KMS-11 (cell line): ENCODE measurements around the gene VKORC1L1.
"Not testable (repeated sequence)": the region's sequence is repeated elsewhere in the genome, so short reads cannot be mapped to it uniquely, and the experiment has no call there.

ENCODE experiments used
- H2AFZ ChIP-seq: fragments of 200-600 bp; sonication (generic); 2 replicates; pipeline ENCODE4 v1.6.1; 2016; ENCODE audit warnings: antibody characterized with exemption, mixed run types, low read depth
- H3K27ac ChIP-seq: fragments of 200-600 bp; sonication (generic); 2 replicates; pipeline ENCODE4 v1.6.1; 2016; ENCODE audit warnings: mild to moderate bottlenecking, mixed run types
- H3K27me3 ChIP-seq: fragments of 200-600 bp; sonication (generic); 2 replicates; pipeline ENCODE4 v1.6.1; 2017; ENCODE audit warnings: mild to moderate bottlenecking, low read depth, mixed run types, moderate library complexity; ENCODE audit not compliant: insufficient read depth
- H3K36me3 ChIP-seq: fragments of 200-600 bp; sonication (generic); 2 replicates; pipeline ENCODE4 v1.6.1; 2017; ENCODE audit warnings: mild to moderate bottlenecking, mixed run types; ENCODE audit not compliant: insufficient read depth
- H3K4me1 ChIP-seq: fragments of 200-600 bp; sonication (generic); 2 replicates; pipeline ENCODE4 v1.6.1; 2016; ENCODE audit warnings: mild to moderate bottlenecking, low read depth, mixed run types; ENCODE audit not compliant: poor library complexity, severe bottlenecking
- H3K4me2 ChIP-seq: fragments of 200-600 bp; sonication (generic); 2 replicates; pipeline ENCODE4 v1.7.0; 2016; ENCODE audit warnings: mild to moderate bottlenecking, mixed run types
- H3K4me3 ChIP-seq: fragments of 200-600 bp; sonication (generic); IDR thresholded peaks from 2 replicates; pipeline ENCODE4 v1.6.1; 2017; ENCODE audit warnings: low read depth, low read length, mixed read lengths; ENCODE audit not compliant: insufficient read depth
- H3K79me2 ChIP-seq: fragments of 200-600 bp; sonication (generic); 2 replicates; pipeline ENCODE4 v1.6.1; 2016; ENCODE audit warnings: low read depth, mixed run types; ENCODE audit not compliant: insufficient read depth
- H3K9ac ChIP-seq: fragments of 200-600 bp; sonication (generic); 2 replicates; pipeline ENCODE4 v1.6.1; 2016; ENCODE audit warnings: mild to moderate bottlenecking, mixed run types
- H4K20me1 ChIP-seq: fragments of 200-600 bp; sonication (generic); 2 replicates; pipeline ENCODE4 v1.6.1; 2016; ENCODE audit warnings: mild to moderate bottlenecking, mixed run types; ENCODE audit not compliant: insufficient read depth
- CTCF ChIP-seq: fragments of 200-600 bp; sonication (generic); conservative IDR thresholded peaks from 2 replicates; pipeline ENCODE4 v1.6.1; 2017; ENCODE audit warnings: low read depth, mild to moderate bottlenecking, antibody characterized with exemption, low read length, moderate library complexity, mixed read lengths

VKORC1L1 gene

GRCh38 chr7:65872776-65873581 is at the start of gene VKORC1L1:
TSS of gene VKORC1L1 (plus strand) at chr7:65873074. CDS start at chr7:65873372, 298 bp downstream.
- H3K27ac ChIP-seq = peak within 1 kb of the TSS; percentile 73

GRCh38 chr7:65827366-65827765 is 45.5 kb upstream of the VKORC1L1 start:
- no peak overlapping the region for H2AFZ ChIP-seq
- no peaks in the 10 kb centered on the region for H3K36me3 ChIP-seq
- no peak overlapping the region for H3K4me2 ChIP-seq
- H3K27me3 ChIP-seq = no peaks in the 10 kb centered on the region
- no peak overlapping the region for H3K4me3 ChIP-seq
- H3K79me2 ChIP-seq = no peaks in the 10 kb centered on the region
- no peak for TF ChIP-seq CTCF
- no peaks in the 10 kb centered on the region for H3K4me1 ChIP-seq
- H3K9ac ChIP-seq = no peak overlapping the region
- no peaks in the 10 kb centered on the region for H4K20me1 ChIP-seq
- H3K27ac ChIP-seq = no peak overlapping the region

More at GRCh38 chr7:65872776-65873581, at the start of gene VKORC1L1:
- no peaks in the 10 kb centered on the region; the same call in none of the 2 replicates for H4K20me1 ChIP-seq
- peak within 1 kb of the TSS; percentile 59; the same call in 1 of the 2 replicates for H2AFZ ChIP-seq
- H3K4me3 ChIP-seq = no peak within 1 kb of the TSS
- H3K4me1 ChIP-seq = peaks cover 20% of the 10 kb centered on the region
- H3K36me3 ChIP-seq = no peaks in the 10 kb centered on the region
- TF ChIP-seq CTCF = no peak
- H3K79me2 ChIP-seq = peaks cover 43% of the 10 kb centered on the region
- H3K27me3 ChIP-seq = no peaks in the 10 kb centered on the region
- peak within 1 kb of the TSS; percentile 84 for H3K4me2 ChIP-seq
- peak within 1 kb of the TSS; percentile 86 for H3K9ac ChIP-seq

- H3K4me1 ChIP-seq = no peaks in the 10 kb centered on the region
- no peak overlapping the region for H3K27ac ChIP-seq
- H3K27me3 ChIP-seq = no peaks in the 10 kb centered on the region
- H2AFZ ChIP-seq = no peak overlapping the region
- H3K4me3 ChIP-seq = no peak overlapping the region
- H4K20me1 ChIP-seq = no peaks in the 10 kb centered on the region
- H3K9ac ChIP-seq = no peak overlapping the region
- TF ChIP-seq CTCF = no peak
- no peaks in the 10 kb centered on the region for H3K36me3 ChIP-seq
- no peak overlapping the region for H3K4me2 ChIP-seq
- H3K79me2 ChIP-seq = no peaks in the 10 kb centered on the region
Measured at GRCh38 chr7:65832281-65832680, 40.6 kb upstream of the VKORC1L1 start.

DNA sequence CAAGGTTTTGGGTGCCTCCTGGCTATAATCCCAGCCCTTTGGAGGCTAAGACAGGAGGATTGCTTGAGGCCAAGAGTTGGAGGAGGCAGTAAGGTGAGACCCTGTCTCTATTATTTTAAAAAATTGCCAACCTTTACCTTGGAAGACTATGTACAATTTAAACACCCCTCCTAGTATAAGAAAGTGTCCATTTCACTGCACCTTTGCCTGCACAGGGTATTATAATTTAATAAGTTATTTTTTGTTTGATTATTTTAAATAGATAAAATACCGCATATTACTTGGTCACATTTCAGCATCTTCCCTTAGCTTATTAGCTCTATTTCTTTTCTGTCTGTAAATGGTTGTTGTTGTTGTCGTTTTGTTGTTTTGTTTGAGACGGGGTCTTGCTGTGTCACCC is 36.2 kb upstream of the VKORC1L1 start:
- not testable (repeated sequence) for H2AFZ ChIP-seq, H3K9ac ChIP-seq, H3K27me3 ChIP-seq, H3K27ac ChIP-seq, H3K4me3 ChIP-seq, H4K20me1 ChIP-seq, H3K4me1 ChIP-seq, H3K4me2 ChIP-seq, H3K36me3 ChIP-seq, H3K79me2 ChIP-seq

GRCh38 chr7:65837541-65837956 is 35.3 kb upstream of the VKORC1L1 start:
- not testable (repeated sequence) for H3K27me3 ChIP-seq, H3K4me3 ChIP-seq, H4K20me1 ChIP-seq, H3K79me2 ChIP-seq, H3K27ac ChIP-seq, H3K4me1 ChIP-seq, H2AFZ ChIP-seq, H3K4me2 ChIP-seq, H3K9ac ChIP-seq, H3K36me3 ChIP-seq
